HepG2 (cell line): ENCODE measurements around the gene BRSK2. TPM values are rescaled to one million over a fixed set of nuclear protein-coding genes. Genes with fewer than 3 reads are reported as not detected.
A peak's percentile ranks its signal among the peaks of the same experiment; 100 is the strongest.

Experiments used
- ARID4A ChIP-seq: sonication (generic); formaldehyde crosslinking; IDR thresholded peaks from 2 replicates; pipeline ENCODE4 v1.5.0; 2020; ENCODE audit warnings: mild to moderate bottlenecking, missing genetic modification reagents, borderline replicate concordance
- CBFB ChIP-seq: sonication (generic); formaldehyde crosslinking; IDR thresholded peaks from 2 replicates; pipeline ENCODE4 v1.4.0; 2020; ENCODE audit warnings: missing genetic modification reagents
- JUND ChIP-seq: sonication (generic); formaldehyde crosslinking; IDR thresholded peaks from 2 replicates; pipeline ENCODE4 v1.8.0; 2022; ENCODE audit warnings: mild to moderate bottlenecking, missing genetic modification reagents
- NFYB ChIP-seq: sonication (generic); formaldehyde crosslinking; IDR thresholded peaks from 2 replicates; pipeline ENCODE4 v1.4.0; 2020; ENCODE audit warnings: missing genetic modification reagents
- NPAS2 ChIP-seq: sonication (generic); formaldehyde crosslinking; IDR thresholded peaks from 2 replicates; pipeline ENCODE4 v1.8.0; 2022; ENCODE audit warnings: mild to moderate bottlenecking, missing genetic modification reagents, borderline replicate concordance
- PAXIP1 ChIP-seq: sonication (generic); formaldehyde crosslinking; conservative IDR thresholded peaks from 2 replicates; pipeline ENCODE4 v1.4.0; 2020; ENCODE audit warnings: mild to moderate bottlenecking, missing genetic modification reagents, moderate library complexity
- REXO4 ChIP-seq: sonication (generic); formaldehyde crosslinking; IDR thresholded peaks from 2 replicates; pipeline ENCODE4 v1.8.0; 2022; ENCODE audit warnings: missing genetic modification reagents, mild to moderate bottlenecking, borderline replicate concordance
- SP2 ChIP-seq: sonication (generic); formaldehyde crosslinking; IDR thresholded peaks from 2 replicates; pipeline ENCODE4 v1.5.1; 2020; ENCODE audit warnings: mild to moderate bottlenecking, missing genetic modification reagents
- TEAD2 ChIP-seq: sonication (generic); formaldehyde crosslinking; IDR thresholded peaks from 2 replicates; pipeline ENCODE4 v1.9.0; 2021; ENCODE audit warnings: missing genetic modification reagents
- YEATS2 ChIP-seq: sonication (generic); formaldehyde crosslinking; IDR thresholded peaks from 2 replicates; pipeline ENCODE4 v1.4.0; 2020; ENCODE audit warnings: missing genetic modification reagents, borderline replicate concordance
- ZBTB14 ChIP-seq: sonication (generic); formaldehyde crosslinking; IDR thresholded peaks from 2 replicates; pipeline ENCODE4 v1.4.0; 2020; ENCODE audit warnings: missing genetic modification reagents
- ZEB1 ChIP-seq: IDR thresholded peaks from 2 replicates; pipeline ENCODE4 v1.6.1; 2012; ENCODE audit warnings: mild to moderate bottlenecking, low read depth, inconsistent platforms; ENCODE audit not compliant: insufficient replicate concordance
- ZFP36 ChIP-seq: fragments of 150-350 bp; IDR thresholded peaks from 2 replicates; pipeline ENCODE4 v1.6.1; 2018; ENCODE audit warnings: borderline replicate concordance, low read length, low read depth; ENCODE audit not compliant: partially characterized antibody
- ZNF510 ChIP-seq: sonication (generic); formaldehyde crosslinking; IDR thresholded peaks from 2 replicates; pipeline ENCODE4 v1.4.0; 2020; ENCODE audit warnings: low read depth, mild to moderate bottlenecking, missing genetic modification reagents
- ZNF619 ChIP-seq: sonication (generic); formaldehyde crosslinking; IDR thresholded peaks from 2 replicates; pipeline ENCODE4 v1.4.0; 2020; ENCODE audit warnings: mild to moderate bottlenecking, missing genetic modification reagents
- ZNF670 ChIP-seq: sonication (generic); formaldehyde crosslinking; IDR thresholded peaks from 2 replicates; pipeline ENCODE4 v1.8.0; 2022; ENCODE audit warnings: mild to moderate bottlenecking, missing genetic modification reagents, borderline replicate concordance
- ZNF724P ChIP-seq: sonication (generic); formaldehyde crosslinking; IDR thresholded peaks from 2 replicates; pipeline ENCODE4 v1.8.0; 2022; ENCODE audit warnings: missing genetic modification reagents, borderline replicate concordance
- polyA plus RNA-seq, 8 experiments: library from polyadenylated mRNA; depleted of rRNA in 3 of 8; stranded (reverse) in 7 of 8; unstranded in 1 of 8; fragments of >200 nt; fragmentation: Illumina TruSeq in 4 of 8; extraction: Trizol in 4 of 8; gene quantifications; 2 replicates each; pipeline versions ENCODE4 v1.2.1 to v1.2.3, GENCODE V29; 2011 to 2016; ENCODE audit warnings: low read depth in 4 of 8, missing spikeins in 1 of 8, mixed read lengths in 1 of 8; ENCODE audit not compliant: insufficient read depth in 1 of 8
- total RNA-seq, 5 experiments: library from RNA; depleted of rRNA; stranded (reverse); fragments of >200 nt; fragmentation: Illumina TruSeq; extraction: Trizol; gene quantifications; 2 replicates each; pipeline ENCODE4 v1.2.3, GENCODE V29; 2016; ENCODE audit warnings: low read depth in 1 of 5
- TF ChIP-seq, protein P1 (sequence below): sonication (generic); formaldehyde crosslinking; IDR thresholded peaks from 2 replicates; pipeline ENCODE4 v1.8.1; 2023; ENCODE audit warnings: mild to moderate bottlenecking, missing genetic modification reagents, borderline replicate concordance
- TF ChIP-seq, protein P2 (sequence below): IDR thresholded peaks from 2 replicates; pipeline ENCODE4 v1.6.1; 2016; ENCODE audit warnings: missing compliant biosample characterization, missing genetic modification reagents, borderline replicate concordance

The BRSK2 gene
- total and polyA plus RNA-seq, 2 of the 13 experiments (the other 11 are each of a cell fraction or from before 2014, with no cell fraction given) = 0.74 to 1.1 TPM

- TF ChIP-seq PAXIP1 (CRISPR knock-in tag) (no peak), YEATS2 (peak; percentile 58; the same call in 1 of the 2 replicates), ZNF510 (CRISPR knock-in tag) (no peak), SP2 (CRISPR knock-in tag) (no peak), NFYB (CRISPR knock-in tag) (0 out of 2 replicates have a peak, but pooled peaks have one; percentile 14), TEAD2 (CRISPR knock-in tag) (0 out of 2 replicates have a peak, but pooled peaks have one; percentile 41), ZEB1 (no peak), ZNF619 (no peak), REXO4 (no peak), CBFB (CRISPR knock-in tag) (no peak), NPAS2 (CRISPR knock-in tag) (no peak), ZFP36 (no peak), ZNF724P (CRISPR knock-in tag) (no peak), ZBTB14 (CRISPR knock-in tag) (no peak), ARID4A (peak; percentile 47; the same call in 1 of the 2 replicates), ZNF670 (CRISPR knock-in tag) (no peak), JUND (CRISPR knock-in tag) (no peak)
- TF ChIP-seq, protein P1, sequence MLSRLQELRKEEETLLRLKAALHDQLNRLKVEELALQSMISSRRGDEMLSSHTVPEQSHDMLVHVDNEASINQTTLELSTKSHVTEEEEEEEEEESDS (CRISPR knock-in tag) = no peak; the same call in 1 of the 2 replicates
- TF ChIP-seq, protein P2, sequence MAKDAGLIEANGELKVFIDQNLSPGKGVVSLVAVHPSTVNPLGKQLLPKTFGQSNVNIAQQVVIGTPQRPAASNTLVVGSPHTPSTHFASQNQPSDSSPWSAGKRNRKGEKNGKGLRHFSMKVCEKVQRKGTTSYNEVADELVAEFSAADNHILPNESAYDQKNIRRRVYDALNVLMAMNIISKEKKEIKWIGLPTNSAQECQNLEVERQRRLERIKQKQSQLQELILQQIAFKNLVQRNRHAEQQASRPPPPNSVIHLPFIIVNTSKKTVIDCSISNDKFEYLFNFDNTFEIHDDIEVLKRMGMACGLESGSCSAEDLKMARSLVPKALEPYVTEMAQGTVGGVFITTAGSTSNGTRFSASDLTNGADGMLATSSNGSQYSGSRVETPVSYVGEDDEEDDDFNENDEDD (CRISPR knock-in tag) = no peak
These were observed 12.0 kb downstream of the BRSK2 start (continued) for GRCh38 chr11:1401656-1402221.
